HG03521 (cell line): ENCODE measurements around the gene HYAL1.
A peak's percentile ranks its signal among the peaks of the same experiment; 100 is the strongest.
"Not testable (repeated sequence)": the region's sequence is repeated elsewhere in the genome, so short reads cannot be mapped to it uniquely, and the experiment has no call there.

Experiments used
- ATAC-seq: cut with Tn5 transposase; IDR thresholded peaks from one replicate; pipeline ENCODE4 v1.9.1; 2021; ENCODE audit warnings: mild to moderate bottlenecking, moderate library complexity; ENCODE audit not compliant: unreplicated experiment

The HYAL1 gene

DNA sequence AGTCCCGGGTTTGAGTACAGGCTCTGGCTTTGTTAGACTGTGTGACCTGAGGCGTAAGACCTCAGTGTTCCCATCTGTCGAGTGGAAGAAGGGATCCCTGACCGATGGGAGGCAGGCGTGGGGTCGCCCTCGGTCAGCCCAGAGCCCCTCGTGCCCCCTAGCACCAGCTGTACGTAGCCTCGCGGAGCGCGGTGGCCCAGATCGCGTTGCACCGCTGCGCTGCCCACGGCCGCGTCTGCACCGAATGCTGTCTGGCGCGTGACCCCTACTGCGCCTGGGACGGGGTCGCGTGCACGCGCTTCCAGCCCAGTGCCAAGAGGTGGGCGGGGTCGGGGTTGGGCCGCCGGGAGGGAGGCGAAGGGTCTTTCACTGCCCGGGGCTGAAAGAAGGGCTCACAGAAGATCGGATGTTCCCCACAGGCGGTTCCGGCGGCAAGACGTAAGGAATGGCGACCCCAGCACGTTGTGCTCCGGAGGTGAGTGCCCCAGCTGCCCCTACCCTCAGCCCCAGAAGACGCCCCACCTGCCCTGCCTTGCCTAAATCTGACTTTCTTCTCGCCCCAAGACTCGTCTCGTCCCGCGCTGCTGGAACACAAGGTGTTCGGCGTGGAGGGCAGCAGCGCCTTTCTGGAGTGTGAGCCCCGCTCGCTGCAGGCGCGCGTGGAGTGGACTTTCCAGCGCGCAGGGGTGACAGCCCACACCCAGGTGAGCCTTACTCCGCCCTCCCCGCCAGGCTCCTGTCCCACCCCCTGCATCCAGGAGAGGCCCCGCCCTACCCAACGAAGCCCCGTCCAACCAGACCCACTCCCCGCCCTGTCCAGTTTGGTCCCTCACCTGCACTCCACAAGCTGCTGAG is 28.0 kb downstream of the HYAL1 start:
- ATAC-seq = no peak

DNA sequence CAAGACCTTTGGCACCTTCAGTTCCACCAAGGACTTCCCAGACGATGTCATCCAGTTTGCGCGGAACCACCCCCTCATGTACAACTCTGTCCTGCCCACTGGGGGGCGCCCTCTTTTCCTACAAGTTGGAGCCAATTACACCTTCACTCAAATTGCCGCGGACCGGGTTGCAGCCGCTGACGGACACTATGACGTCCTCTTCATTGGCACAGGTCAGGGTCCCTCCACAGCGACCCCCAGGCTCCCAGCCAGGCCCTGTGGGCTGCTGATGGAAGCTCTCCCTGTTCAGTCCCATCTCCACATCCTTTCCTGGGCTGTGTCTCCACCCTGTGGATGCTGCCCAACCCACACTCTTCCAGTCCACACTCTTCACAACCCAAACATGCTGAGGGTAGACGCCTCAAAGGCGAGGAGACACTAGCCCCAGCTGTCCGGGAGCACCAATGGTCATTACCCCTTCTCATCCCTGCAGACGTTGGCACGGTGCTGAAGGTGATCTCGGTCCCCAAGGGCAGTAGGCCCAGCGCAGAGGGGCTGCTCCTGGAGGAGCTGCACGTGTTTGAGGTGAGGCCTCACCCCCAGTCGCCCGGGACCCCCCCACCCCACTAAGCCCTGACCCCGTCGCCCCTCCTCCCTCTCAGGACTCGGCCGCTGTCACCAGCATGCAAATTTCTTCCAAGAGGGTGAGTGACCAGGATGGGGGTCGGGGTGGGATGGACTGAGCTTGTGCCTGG is 28.8 kb downstream of the HYAL1 start:
- ATAC-seq = no peak

DNA sequence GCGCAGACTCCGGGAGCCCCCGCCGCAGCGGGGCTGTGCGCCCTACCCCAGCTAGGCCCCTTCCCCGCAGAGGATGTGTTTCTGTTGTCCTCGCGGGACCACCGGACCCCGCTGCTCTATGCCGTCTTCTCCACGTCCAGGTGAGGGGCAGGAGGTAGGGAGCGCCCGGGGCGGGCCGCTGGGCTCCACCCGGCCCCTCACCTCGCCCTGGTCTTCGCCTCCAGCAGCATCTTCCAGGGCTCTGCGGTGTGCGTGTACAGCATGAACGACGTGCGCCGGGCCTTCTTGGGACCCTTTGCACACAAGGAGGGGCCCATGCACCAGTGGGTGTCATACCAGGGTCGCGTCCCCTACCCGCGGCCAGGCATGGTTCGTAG is 29.7 kb downstream of the HYAL1 start:
- no peak for ATAC-seq

DNA sequence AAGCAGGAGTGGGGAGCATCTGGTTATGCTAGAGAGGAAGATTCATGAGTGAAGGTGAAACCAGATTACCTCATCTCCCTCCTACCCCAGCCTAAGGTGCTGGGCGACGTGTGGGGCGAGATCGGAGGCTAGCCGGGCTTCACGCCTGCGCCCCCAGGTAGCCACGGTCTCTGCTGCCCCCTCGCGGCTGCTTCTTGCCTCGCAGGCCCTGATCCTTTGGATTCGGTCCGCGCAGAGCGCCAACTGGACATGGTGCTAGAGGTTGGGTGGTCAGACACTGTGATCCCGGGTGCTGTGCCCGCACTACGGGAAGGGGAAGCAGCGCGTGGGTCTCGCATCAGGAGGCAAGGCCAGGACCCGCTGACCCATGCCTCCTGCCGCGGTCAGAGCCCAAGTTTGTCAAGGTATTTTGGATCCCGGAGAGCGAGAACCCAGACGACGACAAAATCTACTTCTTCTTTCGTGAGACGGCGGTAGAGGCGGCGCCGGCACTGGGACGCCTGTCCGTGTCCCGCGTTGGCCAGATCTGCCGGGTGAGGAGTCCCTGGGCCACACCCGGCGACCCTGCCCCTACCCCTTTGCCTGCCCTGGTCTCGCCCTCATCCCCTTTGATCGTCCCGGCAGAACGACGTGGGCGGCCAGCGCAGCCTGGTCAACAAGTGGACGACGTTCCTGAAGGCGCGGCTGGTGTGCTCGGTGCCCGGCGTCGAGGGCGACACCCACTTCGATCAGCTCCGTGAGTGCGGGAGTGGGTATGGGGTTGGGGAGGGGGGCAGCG is 30.3 kb downstream of the HYAL1 start:
- ATAC-seq = peak; percentile 63

DNA sequence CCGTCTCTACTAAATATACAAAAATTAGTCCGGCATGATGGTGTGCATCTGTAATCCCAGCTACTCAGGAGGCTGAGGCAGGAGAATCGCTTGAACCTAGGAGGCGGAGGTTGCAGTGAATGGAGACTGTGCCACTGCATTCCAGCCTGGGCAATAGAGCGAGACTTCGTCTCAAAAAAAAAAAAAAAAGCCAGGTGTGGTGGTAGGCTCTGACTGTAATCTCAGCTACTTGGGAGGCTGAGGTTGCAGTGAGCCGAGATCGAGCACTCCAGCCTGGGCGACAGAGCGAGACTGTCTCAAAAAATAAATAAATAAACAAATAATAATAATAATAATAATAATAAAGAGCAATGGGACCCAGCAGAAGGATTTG is 30.9 kb downstream of the HYAL1 start:
- ATAC-seq = not testable (repeated sequence)

DNA sequence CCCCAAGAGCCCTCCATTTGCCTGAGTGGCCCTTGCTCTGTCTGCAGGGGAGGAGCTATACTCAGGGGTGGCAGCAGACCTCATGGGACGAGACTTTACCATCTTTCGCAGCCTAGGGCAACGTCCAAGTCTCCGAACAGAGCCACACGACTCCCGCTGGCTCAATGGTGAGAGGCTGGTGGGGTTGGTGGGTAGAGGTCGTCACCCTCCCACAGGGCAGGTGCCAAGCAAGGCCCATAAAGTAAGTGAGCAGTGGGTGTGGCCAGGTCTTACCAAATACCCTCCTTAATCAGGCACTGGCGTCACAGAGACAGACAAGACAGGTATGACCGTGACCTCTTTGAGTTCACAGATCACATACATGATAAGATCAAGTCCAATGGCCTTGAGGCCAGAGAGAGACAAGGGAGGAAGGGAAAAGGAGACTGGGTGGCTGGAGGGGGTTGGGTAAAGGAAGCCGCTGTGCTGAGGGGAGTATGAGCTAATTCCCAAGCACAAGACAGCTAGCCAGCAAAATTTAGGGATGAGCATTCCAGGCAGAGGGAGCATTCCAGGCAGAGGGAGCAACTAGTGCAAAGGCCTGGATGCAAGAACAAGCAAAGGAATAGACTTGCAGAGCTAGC is 31.9 kb downstream of the HYAL1 start:
- ATAC-seq = no peak

DNA sequence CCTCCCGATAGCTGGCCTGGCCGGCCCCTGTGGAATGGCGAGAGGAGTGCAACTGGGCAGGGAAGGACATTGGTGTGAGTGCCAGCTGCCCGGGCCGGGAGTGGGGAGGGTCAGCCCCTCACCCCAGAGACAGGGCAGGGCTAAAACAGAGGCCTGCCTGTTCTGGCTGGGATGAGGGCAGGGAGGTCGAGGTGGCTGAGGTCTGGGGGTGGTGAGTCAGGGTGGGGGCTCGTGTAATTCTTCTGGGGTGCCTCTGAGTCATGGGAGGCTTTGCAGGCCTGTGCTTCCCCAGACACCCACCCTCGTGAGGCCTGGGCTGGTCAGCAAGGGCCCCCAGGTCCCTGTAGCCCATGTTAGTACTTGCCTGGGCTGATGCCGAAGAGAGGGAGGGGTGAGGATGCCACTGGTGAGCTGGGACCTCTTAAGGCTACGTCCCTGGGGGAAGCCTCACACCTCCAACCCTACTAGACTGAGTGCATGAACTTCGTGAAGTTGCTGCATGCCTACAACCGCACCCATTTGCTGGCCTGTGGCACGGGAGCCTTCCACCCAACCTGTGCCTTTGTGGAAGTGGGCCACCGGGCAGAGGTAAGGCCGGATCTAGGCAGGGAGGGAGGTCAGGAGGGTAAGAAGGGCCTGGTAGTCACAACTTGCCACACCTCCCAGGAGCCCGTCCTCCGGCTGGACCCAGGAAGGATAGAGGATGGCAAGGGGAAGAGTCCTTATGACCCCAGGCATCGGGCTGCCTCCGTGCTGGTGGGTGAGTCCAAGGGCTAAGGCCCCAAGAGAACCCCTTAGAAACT is 32.8 kb downstream of the HYAL1 start:
- ATAC-seq = no peak

DNA sequence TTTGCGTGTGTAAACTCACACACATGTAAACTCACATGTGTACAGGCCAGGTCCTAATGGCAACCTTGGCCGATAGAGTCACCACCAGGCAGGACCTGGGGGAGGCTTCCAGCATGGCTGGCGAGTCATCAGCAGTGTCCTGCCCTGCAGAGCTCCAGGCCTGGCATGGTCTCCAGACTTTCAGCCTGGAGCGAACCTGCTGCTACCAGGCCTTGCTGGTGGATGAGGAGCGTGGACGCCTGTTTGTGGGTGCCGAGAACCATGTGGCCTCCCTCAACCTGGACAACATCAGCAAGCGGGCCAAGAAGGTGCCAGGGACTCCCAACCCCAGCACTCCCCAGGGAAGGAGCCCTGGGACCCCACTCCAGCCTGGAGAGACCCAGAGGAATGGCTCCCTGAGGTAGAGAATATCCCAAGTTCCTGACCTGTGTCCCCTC is 33.4 kb downstream of the HYAL1 start:
- ATAC-seq = no peak

DNA sequence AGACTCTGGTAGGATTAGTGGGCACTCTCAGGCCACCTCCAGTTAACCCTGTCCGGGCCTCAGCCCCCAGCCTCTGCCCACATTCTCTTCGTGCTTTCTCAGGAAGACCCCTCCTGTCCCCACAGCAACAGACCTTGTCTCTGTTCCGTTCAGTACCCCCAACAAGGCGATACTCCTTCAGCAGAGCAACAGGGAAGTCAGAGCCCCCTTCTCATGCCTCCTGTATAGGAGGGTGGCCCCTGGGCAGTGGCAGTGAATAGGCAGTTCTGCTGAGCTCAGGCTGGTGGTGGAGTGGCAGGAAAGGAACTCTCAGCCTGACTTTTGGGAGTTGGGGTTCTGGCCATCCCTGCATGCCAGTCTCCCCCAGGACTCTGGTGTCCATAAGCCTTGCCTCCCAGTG is 33.9 kb downstream of the HYAL1 start:
- no peak for ATAC-seq

DNA sequence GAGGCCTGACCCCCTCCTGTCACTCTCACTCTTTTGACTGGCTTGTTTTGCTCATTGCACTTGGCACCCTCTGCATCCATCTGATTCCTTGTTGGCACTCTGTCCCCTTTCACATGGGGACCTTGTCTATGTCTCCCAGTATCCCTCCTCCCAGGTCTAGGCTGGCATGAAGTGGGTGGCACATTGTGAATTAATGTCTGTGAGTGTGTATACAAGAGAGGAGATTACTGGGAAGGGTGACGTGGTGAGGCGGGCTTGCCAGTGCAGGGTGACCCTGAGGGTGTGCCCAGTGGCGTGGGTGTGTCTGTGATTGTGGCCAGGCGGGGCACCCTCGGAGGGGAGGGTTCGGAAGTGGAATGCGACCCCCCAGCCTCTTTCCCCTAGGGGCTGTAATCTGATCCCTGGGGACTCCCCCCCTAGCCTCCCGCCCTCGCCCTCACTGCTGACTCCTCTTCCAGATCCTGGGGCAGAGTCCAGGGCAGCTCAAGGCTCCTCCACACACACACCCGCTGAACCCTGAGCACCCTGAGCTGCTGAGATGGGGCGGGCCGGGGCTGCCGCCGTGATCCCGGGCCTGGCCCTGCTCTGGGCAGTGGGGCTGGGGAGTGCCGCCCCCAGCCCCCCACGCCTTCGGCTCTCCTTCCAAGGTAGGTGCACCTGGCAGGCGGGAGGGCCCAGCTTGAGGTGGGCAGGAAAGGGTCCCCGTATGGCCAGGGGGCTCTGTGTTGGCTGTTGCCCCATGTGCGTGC is 34.5 kb downstream of the HYAL1 start, which contains the start of gene SEMA3B:
Gene SEMA3B, plus strand, starts transcription at position 445 of the 749 bp plus-strand sequence. Its CDS starts 94 bp downstream, at position 539.
- ATAC-seq = no peak

DNA sequence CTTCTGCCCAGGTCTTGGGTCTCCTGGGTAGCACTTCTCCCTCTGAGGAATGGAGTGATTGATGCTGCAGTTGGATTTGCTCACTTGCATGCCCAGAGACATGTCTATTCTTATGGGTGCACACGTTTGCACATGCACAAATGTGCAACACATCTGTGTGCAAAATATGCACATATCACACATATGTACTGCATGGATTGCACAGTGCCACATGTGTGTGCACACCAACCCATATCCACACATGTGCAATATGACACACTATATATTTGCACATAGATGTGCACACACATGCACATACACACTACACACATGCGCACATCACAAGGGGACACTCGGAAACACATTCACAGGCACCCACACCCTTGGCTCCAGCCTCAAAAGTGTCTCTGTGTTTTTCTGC is 35.1 kb downstream of the HYAL1 start:
- no peak for ATAC-seq

DNA sequence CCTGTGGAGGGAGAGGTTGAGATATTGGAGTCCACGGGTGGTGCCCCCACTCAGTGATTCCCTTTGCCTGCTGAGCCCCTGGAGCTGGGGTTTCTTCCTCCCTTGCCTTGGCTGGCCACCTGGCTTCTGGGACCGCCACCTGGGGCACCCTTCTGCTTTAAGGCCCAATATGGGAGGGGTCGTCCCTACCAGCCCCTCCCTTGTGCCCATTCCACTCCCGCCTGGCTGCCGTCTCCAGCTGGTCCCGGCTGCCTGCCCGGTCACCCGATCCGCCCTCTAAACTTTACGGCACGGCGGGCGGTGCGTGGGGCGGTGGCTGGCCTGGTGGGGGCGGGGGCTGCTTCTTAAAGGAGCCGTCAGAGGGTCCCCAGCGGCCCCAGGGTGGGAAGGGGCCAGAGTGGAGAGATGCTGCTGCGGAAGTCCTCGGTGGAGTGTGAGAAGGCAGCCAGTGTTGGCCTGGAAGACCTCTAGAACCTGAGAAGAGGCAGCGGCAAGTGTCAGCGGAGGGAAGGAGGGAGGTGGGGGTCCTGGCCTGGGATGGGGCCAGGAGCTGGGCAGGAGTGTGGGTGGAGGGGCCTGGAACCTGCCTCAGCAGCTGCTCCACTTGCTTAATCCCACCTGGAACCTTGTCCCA is 36.0 kb downstream of the HYAL1 start:
- ATAC-seq = no peak

DNA sequence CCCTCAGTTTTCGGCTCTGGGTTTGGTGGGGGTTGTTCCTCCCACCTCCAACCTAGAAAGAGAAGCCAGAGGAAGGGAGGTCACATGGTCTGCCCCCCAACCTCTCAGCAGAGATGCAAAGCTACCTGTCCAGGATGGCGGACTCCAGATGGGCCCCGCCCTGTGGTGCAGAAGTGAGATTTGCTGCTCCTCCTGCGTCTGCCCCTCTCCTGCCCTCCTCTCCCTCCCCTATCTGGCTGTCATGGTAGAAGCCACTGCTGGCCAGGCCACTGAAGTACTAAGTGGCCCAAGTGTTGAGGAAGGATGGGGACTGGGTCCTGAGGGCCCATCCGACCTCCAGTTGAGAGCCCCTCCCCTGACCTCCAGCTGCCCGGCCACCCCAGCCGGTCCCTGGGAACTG is 36.5 kb downstream of the HYAL1 start:
- ATAC-seq = no peak

DNA sequence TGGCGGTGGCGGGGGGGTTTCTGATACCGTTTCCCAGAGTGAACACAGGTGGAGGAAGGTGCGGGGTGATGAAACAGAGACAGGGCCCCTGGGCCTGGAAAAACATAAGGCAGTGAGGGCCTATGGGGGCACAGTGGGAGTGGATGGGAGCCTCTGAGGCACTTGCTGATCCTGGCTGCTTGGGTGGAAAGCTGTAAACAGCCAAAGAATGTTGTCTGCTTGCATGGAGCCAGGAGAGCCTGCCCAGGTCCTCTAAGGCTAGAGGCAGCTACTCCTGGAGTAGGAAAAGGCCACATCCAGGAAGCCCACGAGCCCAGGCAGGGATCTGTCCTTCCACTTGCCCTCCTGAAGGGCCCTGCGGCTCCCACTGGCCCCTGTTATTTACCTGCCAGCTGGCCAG is 37.4 kb downstream of the HYAL1 start:
- no peak for ATAC-seq

DNA sequence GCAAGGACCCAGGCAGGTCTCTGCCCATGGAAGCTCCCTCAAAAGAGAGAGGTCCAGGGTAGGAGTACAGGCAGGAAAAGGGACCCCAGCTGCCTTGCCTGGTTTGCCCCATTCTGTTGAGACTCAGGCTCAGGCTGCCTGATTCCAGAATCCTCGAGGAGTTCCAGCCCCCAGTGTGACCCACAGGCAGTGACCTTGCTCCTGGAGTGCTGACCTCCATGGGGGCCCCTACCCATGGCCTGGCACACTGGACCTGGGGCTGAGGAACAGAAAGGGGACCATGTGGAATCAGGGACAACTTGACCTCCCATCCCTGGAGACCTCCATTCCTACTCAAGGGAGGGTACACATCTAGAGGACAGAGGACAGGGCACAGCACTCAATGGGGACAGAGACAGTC is 37.8 kb downstream of the HYAL1 start:
- no peak for ATAC-seq

DNA sequence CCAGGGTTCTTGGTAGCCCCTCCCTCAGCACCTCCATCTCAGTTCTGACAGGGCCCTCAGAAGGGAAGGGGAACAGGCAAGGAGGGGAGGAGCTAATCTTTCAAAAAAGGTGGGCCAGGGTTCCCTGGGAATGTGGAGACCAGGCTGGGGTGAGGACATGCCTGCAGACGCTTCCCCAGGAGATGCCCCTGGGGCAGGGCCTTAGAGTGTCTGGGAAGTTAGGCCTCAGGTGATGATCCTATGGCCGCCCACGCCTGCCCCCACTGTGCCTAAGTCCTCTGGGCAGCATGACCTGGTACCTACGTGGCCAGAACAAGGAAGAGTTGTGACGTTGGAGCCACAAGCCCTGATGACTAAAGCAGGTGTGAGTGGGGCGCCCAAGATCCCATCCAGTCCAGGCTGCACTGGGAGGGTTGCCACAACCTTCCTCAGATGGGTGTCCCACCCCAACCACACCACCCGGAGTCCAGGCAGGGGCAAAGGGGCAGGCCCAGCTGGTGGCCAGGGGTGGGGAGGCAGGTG is 38.3 kb downstream of the HYAL1 start:
- no peak for ATAC-seq

DNA sequence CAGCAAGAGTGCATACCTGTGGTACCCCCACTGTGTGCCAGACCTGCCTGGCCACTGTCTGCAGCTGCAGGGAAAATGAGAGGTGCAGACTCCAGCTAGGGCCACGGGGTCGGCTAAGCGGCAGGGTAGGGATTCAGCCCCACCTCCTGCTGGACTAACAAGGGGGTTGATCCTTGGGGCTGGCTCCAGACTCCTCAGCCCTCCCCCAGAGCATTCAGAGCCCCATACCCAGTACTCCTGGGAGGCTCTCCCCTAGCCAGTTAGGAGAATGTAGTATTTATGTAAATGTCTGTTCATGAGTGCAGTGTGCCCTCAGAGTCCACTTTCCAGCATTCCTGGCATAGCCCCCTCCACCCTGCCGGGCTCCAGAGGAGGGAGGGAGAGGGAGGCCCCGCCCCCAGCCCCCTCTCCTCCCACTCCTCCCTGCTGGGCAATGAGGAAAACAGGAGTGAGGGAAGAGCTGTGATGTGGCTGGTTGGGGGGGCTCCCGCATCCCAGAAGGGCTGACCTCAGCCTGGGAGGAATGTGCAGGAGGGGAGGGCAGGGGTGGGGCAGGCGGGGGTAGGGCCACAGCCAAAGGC is 38.9 kb downstream of the HYAL1 start:
- no peak for ATAC-seq
